Upper lobe of right lung (tissue), 1 donor: ENCODE data around the gene HCLS1. TPM values are rescaled to one million over a fixed set of nuclear protein-coding genes. Genes with fewer than 3 reads are reported as not detected.
A peak's percentile ranks its signal among the peaks of the same experiment; 100 is the strongest.

Source experiments
- ATAC-seq: fragments of 200-7000 bp; cut with Tn5 transposase; one replicate; pipeline ENCODE4 v1.9.1; 2020; ENCODE audit warnings: mild to moderate bottlenecking, moderate library complexity
- DNase-seq: peaks from one replicate; pipeline ENCODE4 v3.0.0-alpha.2; 2020
- H3K27ac ChIP-seq: fragments of 200-600 bp; one replicate; pipeline ENCODE4 v1.8.0; 2022
- H3K27me3 ChIP-seq: fragments of 200-600 bp; one replicate; pipeline ENCODE4 v1.8.0; 2022; ENCODE audit warnings: mild to moderate bottlenecking
- H3K36me3 ChIP-seq: fragments of 200-600 bp; one replicate; pipeline ENCODE4 v1.8.0; 2022
- H3K4me1 ChIP-seq: fragments of 200-600 bp; one replicate; pipeline ENCODE4 v1.8.0; 2022
- H3K4me3 ChIP-seq: fragments of 200-600 bp; one replicate; pipeline ENCODE4 v1.8.0; 2022; ENCODE audit warnings: mild to moderate bottlenecking
- H3K9me3 ChIP-seq: fragments of 200-600 bp; one replicate; pipeline ENCODE4 v1.8.0; 2022
- intact Hi-C: fragments of 100-400 bp; cut with DNase I; formaldehyde crosslinking; loops from one replicate; pipeline ENCODE4 v1.11.0; 2022
- total RNA-seq: library from RNA; stranded (reverse); fragmentation: NEBNext Ultra II Directional; extraction: Animal tissue kit (Norgen Biotek cat#: 25700); gene quantifications from one replicate; pipeline ENCODE4 v1.2.1, GENCODE V29; 2021
- TF ChIP-seq, protein P1 (sequence below): fragments of 200-600 bp; IDR thresholded peaks from one replicate; pipeline ENCODE4 v1.8.0; 2022; ENCODE audit warnings: antibody characterized with exemption
- donor health status: DM: no; HTN: yes; CAD: no; lungs with severe emphysema.

The HCLS1 gene
- total RNA-seq, 1 donor from 2014 or later = 76.5 TPM

- Histone ChIP-seq H3K27ac (no peak within 1 kb of the TSS), H3K9me3 (no peaks in the 10 kb centered on the region), H3K36me3 (no peaks in the 10 kb centered on the region), H3K27me3 (no peaks in the 10 kb centered on the region), H3K4me3 (no peak within 1 kb of the TSS), H3K4me1 (no peaks in the 10 kb centered on the region)
- DNase-seq (no peak), ATAC-seq (peak; percentile 43)
- TF ChIP-seq, protein P1, sequence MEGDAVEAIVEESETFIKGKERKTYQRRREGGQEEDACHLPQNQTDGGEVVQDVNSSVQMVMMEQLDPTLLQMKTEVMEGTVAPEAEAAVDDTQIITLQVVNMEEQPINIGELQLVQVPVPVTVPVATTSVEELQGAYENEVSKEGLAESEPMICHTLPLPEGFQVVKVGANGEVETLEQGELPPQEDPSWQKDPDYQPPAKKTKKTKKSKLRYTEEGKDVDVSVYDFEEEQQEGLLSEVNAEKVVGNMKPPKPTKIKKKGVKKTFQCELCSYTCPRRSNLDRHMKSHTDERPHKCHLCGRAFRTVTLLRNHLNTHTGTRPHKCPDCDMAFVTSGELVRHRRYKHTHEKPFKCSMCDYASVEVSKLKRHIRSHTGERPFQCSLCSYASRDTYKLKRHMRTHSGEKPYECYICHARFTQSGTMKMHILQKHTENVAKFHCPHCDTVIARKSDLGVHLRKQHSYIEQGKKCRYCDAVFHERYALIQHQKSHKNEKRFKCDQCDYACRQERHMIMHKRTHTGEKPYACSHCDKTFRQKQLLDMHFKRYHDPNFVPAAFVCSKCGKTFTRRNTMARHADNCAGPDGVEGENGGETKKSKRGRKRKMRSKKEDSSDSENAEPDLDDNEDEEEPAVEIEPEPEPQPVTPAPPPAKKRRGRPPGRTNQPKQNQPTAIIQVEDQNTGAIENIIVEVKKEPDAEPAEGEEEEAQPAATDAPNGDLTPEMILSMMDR = no peak
- intact Hi-C loops = no loop called here
Measured at GRCh38 chr3:121592856-121593702, 67.6 kb downstream of the HCLS1 start, which contains the start of gene FBXO40. FBXO40 (plus strand) TSS chr3:121593379; CDS start chr3:121620576, 27,197 bp downstream.

GRCh38 chr3:121584418-121584817 is 76.3 kb downstream of the HCLS1 start:
- ATAC-seq (no peak), DNase-seq (no peak)
- Histone ChIP-seq H3K4me1 (no peaks in the 10 kb centered on the region), H3K4me3 (no peak overlapping the region), H3K9me3 (no peaks in the 10 kb centered on the region), H3K27ac (no peak overlapping the region), H3K36me3 (no peaks in the 10 kb centered on the region), H3K27me3 (no peaks in the 10 kb centered on the region)
- TF ChIP-seq, protein P1 = no peak
- intact Hi-C loops = no loop called here

DNA sequence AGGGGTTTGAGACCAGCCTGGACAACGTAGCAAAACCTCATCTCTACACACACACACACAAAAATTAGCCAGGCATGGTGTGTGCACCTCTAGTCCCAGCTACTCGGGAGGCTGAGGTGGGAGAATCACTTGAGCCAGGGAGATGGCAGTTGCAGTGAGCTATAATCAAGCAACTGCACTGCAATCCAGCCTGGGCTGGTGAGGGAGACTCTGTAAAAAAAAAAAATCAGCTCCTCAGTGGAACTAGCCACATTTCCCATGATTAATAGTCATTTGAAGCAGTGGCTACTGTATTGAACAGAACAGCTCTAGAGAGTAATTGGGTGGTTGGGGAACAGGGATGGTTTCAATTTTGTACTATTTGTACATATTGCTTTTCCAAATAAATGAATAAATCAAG is 79.0 kb downstream of the HCLS1 start:
- Histone ChIP-seq H3K4me3 (no peak overlapping the region), H3K27me3 (no peaks in the 10 kb centered on the region), H3K27ac (no peak overlapping the region), H3K4me1 (no peaks in the 10 kb centered on the region), H3K36me3 (no peaks in the 10 kb centered on the region), H3K9me3 (no peaks in the 10 kb centered on the region)
- intact Hi-C loops = no loop called here
- DNase-seq (no peak), ATAC-seq (no peak)
- TF ChIP-seq, protein P1 = no peak

Other genes with a start within 250 kb of the HCLS1 start
- gene POLQ, start 114.9 kb downstream of the HCLS1 start, total RNA-seq = 0.55 TPM
- gene ARGFX, start 93.0 kb downstream of the HCLS1 start, total RNA-seq = not detected
- 0.09 TPM for gene FBXO40, start 67.5 kb downstream of the HCLS1 start, total RNA-seq
- gene GOLGB1, start 88.8 kb upstream of the HCLS1 start, total RNA-seq = 57.0 TPM
- gene IQCB1, start 174.2 kb upstream of the HCLS1 start, total RNA-seq = 14.5 TPM
- gene EAF2, start 174.3 kb upstream of the HCLS1 start, total RNA-seq = 4.8 TPM
- 63.6 TPM for gene SLC15A2, start 233.5 kb upstream of the HCLS1 start, total RNA-seq